HG03095 (cell line): ENCODE data around the gene DOK5.

Experiments
- ATAC-seq: cut with Tn5 transposase; IDR thresholded peaks from one replicate; pipeline ENCODE4 v1.9.1; 2021; ENCODE audit warnings: moderate library complexity; ENCODE audit not compliant: unreplicated experiment

DOK5 gene

DNA sequence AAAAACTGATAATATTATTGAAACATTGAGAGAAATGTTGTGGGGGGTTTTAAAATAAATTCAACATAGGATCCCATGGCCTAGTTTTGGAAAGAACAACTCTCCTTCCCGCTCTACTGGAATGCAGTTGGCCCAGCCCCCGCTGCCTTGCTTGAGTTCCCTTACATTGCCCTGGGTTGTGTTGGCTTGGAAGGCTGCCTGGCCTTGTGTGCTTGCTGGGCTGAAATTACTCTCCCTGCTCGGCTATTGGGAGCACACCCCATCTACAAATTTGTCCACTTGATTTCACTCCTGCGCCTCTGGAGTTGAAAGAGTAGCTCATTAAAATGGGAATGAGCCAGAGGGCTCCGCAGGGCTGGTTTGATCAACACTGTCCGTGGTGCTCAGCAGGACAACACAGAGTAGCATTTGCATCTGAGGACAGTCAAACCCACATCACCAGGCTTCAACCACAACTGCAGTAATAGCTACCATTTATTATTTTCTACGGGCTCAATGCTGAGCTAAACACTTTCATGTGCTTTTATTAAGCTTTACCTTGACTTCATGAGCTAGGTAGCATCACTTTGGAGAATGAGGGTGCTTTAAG, 35.2 kb downstream of the DOK5 start:
- no peak for ATAC-seq

DNA sequence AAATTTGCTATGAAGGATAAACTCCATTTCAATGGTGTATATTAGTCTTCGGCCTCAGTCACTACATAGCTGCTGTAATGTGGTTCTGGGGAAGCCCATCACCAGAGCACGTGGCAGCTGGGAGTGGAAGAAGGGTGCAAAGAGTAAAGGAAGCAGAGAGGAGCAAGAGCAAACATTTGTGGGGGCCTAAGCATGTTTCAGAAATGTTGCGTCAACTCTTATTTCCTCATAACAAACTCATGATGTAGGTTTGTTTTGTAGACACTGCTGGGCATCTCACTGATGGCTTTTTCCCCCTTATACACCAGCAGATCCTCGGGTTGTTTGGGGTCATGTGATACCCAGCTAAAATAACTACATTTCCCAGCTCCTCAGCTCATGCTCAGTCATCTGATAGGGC, 37.3 kb downstream of the DOK5 start:
- no peak for ATAC-seq

DNA sequence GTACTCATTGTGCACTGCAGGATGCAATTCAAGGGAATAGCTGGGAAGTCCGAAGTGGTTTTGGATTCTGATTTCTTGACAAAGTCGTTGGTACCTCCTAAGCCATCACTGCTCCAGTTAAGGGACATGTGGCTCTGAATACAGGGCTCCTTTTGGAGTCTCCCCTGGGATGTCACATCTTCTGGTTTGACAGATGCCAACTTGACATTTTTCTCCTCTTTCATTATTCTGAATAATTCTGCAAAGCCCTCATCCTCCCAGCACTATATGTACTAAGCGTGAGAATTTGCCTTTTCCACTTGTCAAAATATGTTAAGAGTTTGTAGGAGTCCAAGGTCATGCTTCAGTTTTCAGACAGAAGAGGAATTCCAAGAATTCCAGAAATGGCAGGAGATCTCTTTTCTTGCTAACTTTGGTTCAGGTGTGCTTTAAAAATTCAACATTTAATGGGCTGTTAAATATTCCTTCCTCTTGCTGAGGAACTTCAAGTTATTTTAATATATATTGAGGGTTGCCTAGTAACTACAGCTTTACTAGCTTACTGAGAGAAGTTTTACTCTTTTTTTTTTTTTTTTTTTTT, 38.7 kb downstream of the DOK5 start:
- ATAC-seq, result no peak

DNA sequence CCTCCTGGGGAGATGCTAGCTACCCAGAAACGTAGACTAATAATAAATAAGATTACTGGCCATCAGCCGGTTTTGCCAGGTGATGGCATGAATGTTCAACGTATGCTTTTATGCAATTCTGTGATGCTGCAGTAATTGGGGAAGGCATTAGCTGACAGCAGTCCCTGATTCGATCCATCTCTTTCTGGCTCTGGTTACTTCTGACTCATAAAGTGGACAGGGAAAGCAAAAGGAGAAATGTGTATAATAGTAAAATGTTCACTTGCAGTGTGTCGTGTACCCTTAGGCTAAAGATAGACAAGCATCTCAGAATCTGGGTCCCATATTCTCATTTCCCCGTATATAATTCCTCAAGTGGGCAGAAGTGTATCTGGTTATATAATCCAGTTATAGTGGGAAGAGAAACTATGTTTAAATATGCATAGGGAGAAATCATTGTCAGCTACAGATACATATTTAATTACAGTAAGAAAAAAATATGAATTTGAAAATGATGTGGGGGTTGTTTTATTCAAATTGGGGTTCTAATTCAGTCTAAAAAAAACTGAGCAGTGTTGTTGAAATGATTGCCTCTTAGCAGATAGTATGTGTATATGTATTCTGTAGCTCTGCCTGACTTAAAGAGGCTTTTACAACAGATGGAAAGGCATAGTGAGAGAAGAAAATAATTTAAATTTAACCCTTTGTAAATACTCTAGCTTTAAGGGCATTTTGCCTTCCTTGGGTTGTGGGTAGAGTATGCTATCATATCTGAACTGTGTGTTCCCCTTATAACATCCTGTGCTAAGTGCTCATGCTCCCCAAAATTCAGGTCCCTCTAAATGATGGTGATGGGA, 40.6 kb downstream of the DOK5 start:
- no peak for ATAC-seq

GRCh38 chr20:54517241-54517975, 42.0 kb downstream of the DOK5 start:
- ATAC-seq, result no peak

DNA sequence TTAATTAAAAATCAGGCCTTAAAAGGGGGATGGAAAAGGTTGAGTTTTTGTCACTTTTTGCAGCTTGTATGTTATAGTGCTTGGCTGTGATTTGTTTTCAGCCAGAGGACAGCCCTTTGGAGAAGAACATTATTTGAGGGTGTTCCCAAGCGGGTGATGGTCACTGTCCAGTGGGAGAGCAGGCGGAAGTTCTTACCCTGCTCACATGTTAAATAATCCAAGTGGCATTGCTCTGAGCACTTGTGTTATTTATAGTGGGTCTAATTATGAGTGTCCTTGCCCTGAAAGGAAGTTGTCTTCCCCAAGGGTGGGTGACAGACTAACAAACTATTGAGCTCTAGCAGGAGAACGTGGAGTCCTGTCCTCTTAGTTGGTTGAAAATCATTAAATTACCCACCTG, 49.5 kb downstream of the DOK5 start:
- no peak for ATAC-seq

DNA sequence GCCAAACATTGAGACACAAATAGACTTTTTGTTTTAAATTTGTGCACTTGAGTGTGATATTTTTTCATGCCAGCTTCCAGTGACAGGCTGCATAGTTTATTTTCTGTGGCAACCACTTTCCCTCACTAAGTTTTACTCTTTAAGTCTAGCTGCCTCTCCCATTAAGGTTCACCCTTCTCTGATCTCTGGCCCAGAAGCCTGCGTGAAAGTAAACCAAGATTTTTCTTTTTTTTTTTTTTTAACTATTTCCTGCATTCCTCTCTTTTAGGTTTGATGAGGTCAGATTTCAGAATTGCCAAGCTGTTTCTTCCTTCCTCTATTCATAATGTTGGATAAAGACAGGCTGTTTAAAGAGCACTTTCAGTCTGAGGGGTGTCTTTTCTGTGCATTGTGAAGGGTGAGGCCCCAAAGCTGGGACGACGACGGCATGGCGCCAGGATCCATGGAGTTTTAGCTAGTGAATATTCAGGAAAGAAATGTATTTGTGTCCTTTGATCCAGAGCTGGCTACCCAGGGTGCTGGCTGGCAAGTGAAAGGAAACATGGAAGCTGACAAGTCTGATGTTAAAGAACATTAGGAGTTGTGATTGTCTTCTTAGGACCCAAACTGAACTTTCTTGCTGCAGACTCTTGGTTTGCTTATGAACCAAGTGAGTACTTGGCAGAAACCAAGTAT, 50.7 kb downstream of the DOK5 start:
- no peak for ATAC-seq

DNA sequence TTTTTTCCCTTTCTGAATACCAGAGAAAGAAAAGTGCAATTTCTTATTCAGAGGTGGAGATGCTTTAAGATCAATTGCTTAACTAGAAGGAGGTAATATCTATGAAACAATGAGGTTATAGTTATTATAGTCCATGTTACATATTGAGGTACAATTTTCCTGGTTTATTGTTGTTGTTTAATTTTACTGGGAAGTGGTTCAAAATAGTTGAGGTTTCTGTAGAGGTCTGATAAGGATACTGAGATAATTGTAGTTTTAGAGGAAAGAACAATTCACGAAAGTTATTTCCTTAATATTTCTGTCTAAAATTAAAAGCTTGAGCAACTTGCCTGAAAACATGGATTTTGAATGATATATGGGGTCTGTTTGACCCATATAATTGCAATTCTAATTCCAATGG, 51.4 kb downstream of the DOK5 start:
- ATAC-seq, result no peak

GRCh38 chr20:54532573-54532972, 57.2 kb downstream of the DOK5 start:
- ATAC-seq, result no peak

DNA sequence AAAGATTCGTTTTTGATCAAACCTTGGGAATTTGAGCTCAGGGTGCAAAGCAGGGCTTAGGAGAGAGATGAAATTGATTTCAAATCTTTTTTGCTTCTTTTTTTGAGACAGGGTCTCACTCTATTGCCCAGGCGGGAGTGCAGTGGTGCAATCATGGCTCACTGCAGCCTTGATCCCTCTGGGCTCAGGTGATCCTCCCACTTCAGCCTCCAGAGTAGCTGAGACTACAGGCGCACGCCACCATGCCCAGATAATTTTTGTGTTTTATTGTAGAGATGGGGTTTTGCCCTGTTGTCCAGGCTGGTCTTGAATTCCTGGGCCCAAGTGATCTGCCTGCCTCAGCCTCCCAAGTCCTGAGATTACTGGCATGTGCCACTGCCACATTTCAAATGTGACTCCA, 58.7 kb downstream of the DOK5 start:
- ATAC-seq, result no peak

GRCh38 chr20:54535033-54535432, 59.6 kb downstream of the DOK5 start:
- ATAC-seq, result no peak

DNA sequence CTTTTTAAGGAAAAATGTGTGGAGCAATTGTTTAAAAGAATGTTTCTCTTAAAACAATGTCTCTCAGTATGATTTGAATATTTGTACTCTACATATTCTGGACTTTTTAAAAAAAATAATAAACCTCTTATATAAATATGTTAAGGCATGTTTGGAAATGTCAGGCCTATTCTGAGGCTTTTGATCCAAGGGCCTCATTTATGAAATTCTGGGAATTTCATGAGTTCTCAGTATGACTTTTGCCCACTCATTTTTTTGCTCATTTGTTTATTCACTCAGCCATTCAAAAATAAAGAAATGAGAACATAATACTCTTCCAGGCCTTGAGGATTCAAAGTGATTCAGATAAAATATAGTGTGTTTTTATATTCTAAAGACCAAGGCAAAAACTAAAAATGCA, 60.4 kb downstream of the DOK5 start:
- no peak for ATAC-seq

DNA sequence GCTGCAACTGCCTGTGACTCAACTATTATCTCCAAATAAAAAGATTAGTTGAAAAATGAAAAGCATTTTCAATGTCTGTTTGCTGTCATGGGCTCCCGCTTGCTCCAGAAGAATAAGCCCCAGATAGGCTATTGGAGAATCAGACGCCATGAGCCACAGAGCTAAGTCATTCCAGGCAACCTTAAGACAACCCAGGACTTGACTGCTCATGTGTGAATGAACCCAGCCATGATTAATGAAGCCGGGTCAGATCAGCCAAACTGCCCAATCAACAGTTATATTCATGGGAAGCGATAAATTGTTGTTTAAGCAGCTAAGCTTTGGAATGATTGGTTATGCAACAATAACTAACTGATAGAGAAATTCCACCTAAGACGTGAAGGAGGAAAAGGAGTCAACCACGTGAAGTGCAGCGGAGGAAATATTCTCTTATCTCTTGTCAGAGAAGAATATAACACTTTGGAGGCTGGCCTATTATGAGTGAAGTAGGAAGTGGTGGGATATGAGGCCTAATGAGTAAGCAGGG, 64.2 kb downstream of the DOK5 start:
- no peak for ATAC-seq

DNA sequence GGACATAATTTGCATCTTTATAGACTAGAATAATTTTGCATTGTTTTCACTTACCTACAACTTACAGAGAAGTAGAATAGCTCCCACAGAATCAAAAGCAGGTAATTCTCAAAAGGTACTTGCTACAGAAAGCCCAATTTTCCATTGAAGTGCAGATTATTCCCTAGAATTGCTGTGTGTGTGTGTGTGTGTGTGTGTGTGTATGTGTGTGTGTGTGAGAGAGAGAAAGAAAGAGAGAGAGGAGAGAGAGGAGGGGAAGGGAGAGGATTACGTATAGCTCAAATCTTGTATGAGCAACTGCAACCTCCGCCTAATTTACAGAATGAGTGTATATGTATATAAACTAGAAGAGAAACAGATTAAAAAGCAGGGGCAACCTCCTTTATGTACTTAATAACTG, 68.0 kb downstream of the DOK5 start:
- no peak for ATAC-seq

DNA sequence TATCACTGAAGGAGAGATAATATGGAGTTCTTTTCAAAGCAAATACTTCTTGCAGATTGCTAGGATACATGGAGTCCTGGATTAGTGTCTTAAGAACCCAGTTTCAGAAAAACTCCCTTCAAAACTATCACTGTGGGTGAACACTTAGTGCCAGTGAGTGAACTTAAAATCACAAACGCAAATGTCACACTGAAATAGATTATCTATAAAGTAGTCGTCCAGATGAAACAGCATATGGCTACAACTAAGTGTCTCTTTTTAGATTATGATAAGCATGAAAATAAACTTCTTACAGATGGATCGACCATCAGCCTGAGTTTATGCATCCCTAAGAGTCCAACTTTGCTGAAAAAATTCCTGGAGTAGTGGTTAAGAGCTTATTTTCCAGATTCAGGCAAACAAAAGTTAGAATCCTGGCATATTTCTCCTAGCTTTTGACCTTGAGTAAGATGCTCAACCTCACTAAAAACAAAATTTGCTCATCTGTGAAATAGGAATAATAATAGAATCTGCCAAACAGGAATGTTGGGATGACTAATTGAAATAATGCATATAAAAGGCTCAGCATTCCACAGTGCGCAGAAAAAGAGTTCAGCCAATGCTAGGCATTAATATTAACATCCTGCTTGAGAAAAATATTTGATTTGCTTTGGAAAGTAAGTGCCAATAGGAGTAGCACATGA, 70.4 kb downstream of the DOK5 start:
- ATAC-seq, result no peak

DNA sequence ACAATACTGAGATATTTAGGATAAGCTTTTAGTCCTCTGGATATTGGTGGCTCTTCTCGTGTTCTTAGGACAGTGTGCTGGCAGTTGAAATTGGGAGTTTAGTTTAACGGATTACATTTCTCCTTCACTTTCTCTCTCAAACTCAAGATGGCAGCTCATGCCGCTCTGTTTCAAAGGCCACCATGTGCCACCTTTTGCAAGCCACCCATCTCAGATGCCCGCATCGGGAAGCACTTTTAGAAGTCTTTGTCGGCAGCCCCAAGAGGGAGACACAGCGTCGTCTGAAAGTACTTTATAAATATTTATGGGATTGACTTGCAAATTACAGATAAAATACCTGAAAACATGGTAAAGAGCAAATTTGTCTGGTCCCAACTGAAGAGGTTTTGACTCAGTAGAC, 73.5 kb downstream of the DOK5 start:
- no peak for ATAC-seq

GRCh38 chr20:54549658-54550326, 74.4 kb downstream of the DOK5 start:
- no peak for ATAC-seq

DNA sequence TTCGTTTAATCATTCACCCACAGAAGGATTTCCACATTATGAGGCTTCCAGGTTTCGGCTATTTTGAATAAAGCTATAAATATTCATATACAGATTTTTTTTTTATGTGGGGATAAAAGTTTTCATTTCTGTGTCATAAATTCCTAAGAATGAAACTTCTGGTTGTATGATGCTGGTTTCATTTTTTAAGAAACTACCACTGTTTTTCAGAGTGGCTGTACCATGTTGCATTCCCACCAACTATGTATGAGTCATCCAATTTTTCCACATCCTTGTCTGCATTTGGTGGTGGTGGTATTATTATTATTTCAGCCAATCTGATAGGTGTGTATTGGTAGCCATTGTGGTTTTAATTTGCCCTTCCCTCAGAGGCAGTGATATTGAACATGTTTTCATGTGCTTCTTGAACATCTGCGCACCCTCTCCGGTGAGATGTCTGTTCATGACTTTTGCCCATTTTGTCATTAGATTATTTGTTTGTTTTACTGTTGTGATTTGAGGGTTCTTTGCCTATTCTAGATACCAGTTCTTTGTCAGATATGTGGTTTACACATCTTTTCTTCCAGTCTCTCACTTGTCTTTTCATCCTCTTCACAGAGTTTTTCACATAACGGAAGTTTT, 75.5 kb downstream of the DOK5 start:
- ATAC-seq, result no peak

GRCh38 chr20:54554006-54554405, 78.6 kb downstream of the DOK5 start:
- ATAC-seq, result no peak
